DND-41 (cell line): Measurements from ENCODE around the gene SLC23A1.

Source experiments
- ATAC-seq: fragments of 200-7000 bp; cut with Tn5 transposase; 3 replicates; pipeline ENCODE4 v1.9.1; 2021; ENCODE audit warnings: low read depth; ENCODE audit not compliant: insufficient read depth
- DNase-seq: peaks from one replicate; pipeline ENCODE4 v3.0.0-alpha.2; 2020
- H2AFZ ChIP-seq: 2 replicates; pipeline ENCODE4 v1.6.0; 2012; ENCODE audit warnings: low read depth, low read length
- H3K27ac ChIP-seq: 2 replicates; pipeline ENCODE4 v1.5.1; 2012; ENCODE audit warnings: low read length, inconsistent platforms
- H3K27me3 ChIP-seq: fragments of 200-600 bp; sonication (generic); 2 replicates; pipeline ENCODE4 v1.6.0; 2012; ENCODE audit warnings: low read length, mild to moderate bottlenecking, inconsistent platforms; ENCODE audit not compliant: insufficient read depth, poor library complexity
- H3K36me3 ChIP-seq: 2 replicates; pipeline ENCODE4 v1.5.1; 2012; ENCODE audit warnings: low read length, inconsistent platforms; ENCODE audit not compliant: insufficient read depth
- H3K4me1 ChIP-seq: 2 replicates; pipeline ENCODE4 v1.5.1; 2012; ENCODE audit warnings: mild to moderate bottlenecking, low read length; ENCODE audit not compliant: insufficient read depth
- H3K4me2 ChIP-seq: 2 replicates; pipeline ENCODE4 v1.6.0; 2012; ENCODE audit warnings: mild to moderate bottlenecking, moderate library complexity, low read length, inconsistent platforms; ENCODE audit not compliant: insufficient read depth
- H3K4me3 ChIP-seq, 2 experiments: fragments of 200-600 bp in 1 of 2; shearing (Covaris generic) in 1 of 2; 2 replicates each; pipeline ENCODE4 v1.5.1; 2012 to 2016; ENCODE audit warnings: inconsistent platforms in 2 of 2, low read length in 2 of 2, mild to moderate bottlenecking in 2 of 2, low read depth in 1 of 2, moderate library complexity in 1 of 2
- H3K79me2 ChIP-seq: 2 replicates; pipeline ENCODE4 v1.6.0; 2012; ENCODE audit warnings: low read length, inconsistent platforms; ENCODE audit not compliant: insufficient read depth
- H3K9ac ChIP-seq: 2 replicates; pipeline ENCODE4 v1.6.0; 2012; ENCODE audit warnings: low read depth, mild to moderate bottlenecking, inconsistent platforms, low read length, moderate library complexity
- H3K9me3 ChIP-seq: 2 replicates; pipeline ENCODE4 v1.5.1; 2012; ENCODE audit warnings: low read length, moderate library complexity, mild to moderate bottlenecking, inconsistent platforms; ENCODE audit not compliant: insufficient read depth, severe bottlenecking
- H4K20me1 ChIP-seq: 2 replicates; pipeline ENCODE4 v1.6.0; 2012; ENCODE audit warnings: low read length; ENCODE audit not compliant: insufficient read depth
- EZH2 ChIP-seq: IDR thresholded peaks from 3 replicates; pipeline ENCODE4 v1.6.1; 2012; ENCODE audit warnings: borderline replicate concordance, low read depth, mild to moderate bottlenecking, moderate library complexity, low read length, inconsistent platforms; ENCODE audit not compliant: severe bottlenecking
- TF ChIP-seq, protein P1 (sequence below): IDR thresholded peaks from 2 replicates; pipeline ENCODE4 v1.5.1; 2012; ENCODE audit warnings: borderline replicate concordance, low read length, moderate library complexity, mild to moderate bottlenecking; ENCODE audit not compliant: poor library complexity, severe bottlenecking; ENCODE audit errors: extremely low read depth

The SLC23A1 gene

DNA sequence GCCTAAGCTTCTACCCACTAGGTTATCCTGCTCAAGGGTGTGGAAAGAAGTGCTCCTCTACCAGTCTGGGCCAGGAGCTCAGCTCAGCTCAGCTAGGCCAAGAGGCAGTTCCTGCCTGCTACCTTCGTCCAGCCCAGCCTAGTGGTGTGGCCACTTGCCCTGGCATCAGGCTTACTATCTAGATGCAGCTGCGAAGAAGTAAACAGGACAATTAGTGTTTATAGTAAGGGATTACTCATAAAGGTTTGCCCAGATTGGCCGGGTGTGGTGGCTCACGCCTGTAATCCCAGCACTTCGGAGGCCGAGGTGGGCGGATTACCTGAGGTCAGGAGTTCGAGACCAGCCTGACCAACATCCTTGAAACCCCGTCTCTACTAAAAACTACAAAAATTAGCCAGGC, 33.6 kb upstream of the SLC23A1 start:
- no peak for TF ChIP-seq EZH2
- TF ChIP-seq, protein P1, sequence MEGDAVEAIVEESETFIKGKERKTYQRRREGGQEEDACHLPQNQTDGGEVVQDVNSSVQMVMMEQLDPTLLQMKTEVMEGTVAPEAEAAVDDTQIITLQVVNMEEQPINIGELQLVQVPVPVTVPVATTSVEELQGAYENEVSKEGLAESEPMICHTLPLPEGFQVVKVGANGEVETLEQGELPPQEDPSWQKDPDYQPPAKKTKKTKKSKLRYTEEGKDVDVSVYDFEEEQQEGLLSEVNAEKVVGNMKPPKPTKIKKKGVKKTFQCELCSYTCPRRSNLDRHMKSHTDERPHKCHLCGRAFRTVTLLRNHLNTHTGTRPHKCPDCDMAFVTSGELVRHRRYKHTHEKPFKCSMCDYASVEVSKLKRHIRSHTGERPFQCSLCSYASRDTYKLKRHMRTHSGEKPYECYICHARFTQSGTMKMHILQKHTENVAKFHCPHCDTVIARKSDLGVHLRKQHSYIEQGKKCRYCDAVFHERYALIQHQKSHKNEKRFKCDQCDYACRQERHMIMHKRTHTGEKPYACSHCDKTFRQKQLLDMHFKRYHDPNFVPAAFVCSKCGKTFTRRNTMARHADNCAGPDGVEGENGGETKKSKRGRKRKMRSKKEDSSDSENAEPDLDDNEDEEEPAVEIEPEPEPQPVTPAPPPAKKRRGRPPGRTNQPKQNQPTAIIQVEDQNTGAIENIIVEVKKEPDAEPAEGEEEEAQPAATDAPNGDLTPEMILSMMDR, result no peak
- Histone ChIP-seq H3K9me3 (no peaks in the 10 kb centered on the region), H4K20me1 (no peaks in the 10 kb centered on the region), H3K27me3 (no peaks in the 10 kb centered on the region), H3K36me3 (peaks cover 27% of the 10 kb centered on the region; the same call in 1 of the 2 replicates), H3K9ac (no peak overlapping the region), H3K4me1 (peaks cover 27% of the 10 kb centered on the region), H3K79me2 (no peaks in the 10 kb centered on the region), H3K4me2 (no peak overlapping the region), H3K4me3 (no peak overlapping the region), H2AFZ (no peak overlapping the region), H3K27ac (peak overlapping the region; percentile 3; the same call in 1 of the 2 replicates)
- DNase-seq (no peak), ATAC-seq (no peak)

DNA sequence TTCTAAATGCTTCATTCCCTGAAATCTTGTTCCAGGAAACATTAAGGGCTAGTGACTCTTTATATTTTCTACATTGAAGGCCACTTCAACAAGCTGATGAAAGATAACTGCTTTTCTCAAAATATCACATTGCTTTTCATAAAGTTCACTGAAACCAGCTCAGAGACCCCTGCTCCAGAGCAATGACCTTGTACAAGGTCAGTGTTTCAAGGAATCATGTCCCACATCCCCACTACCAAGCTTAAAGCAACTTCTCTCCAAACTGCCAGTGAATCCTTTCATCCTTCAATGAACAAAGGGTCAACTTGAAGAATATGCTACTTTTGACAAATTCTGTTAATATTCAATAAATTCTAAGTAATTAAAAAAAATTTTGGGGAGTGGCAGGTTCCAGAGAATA, 32.8 kb upstream of the SLC23A1 start:
- Histone ChIP-seq H3K79me2 (no peaks in the 10 kb centered on the region), H4K20me1 (no peaks in the 10 kb centered on the region), H3K27ac (peak overlapping the region; percentile 52; the same call in 1 of the 2 replicates), H3K4me2 (no peak overlapping the region), H3K4me3 (no peak overlapping the region), H2AFZ (no peak overlapping the region), H3K27me3 (no peaks in the 10 kb centered on the region), H3K9ac (no peak overlapping the region), H3K4me1 (peaks cover 27% of the 10 kb centered on the region), H3K36me3 (peaks cover 27% of the 10 kb centered on the region; the same call in 1 of the 2 replicates), H3K9me3 (no peaks in the 10 kb centered on the region)
- ATAC-seq, result no peak; the same call in 2 of the 3 replicates
- TF ChIP-seq, protein P1, result no peak
- TF ChIP-seq EZH2, result no peak
- no peak for DNase-seq

- Histone ChIP-seq H3K4me3 (no peak overlapping the region), H3K27me3 (no peaks in the 10 kb centered on the region), H3K9me3 (no peaks in the 10 kb centered on the region), H3K79me2 (no peaks in the 10 kb centered on the region), H3K27ac (peak overlapping the region; percentile 52; the same call in 1 of the 2 replicates), H2AFZ (no peak overlapping the region), H3K9ac (no peak overlapping the region), H3K36me3 (peaks cover 26% of the 10 kb centered on the region; the same call in 1 of the 2 replicates), H4K20me1 (no peaks in the 10 kb centered on the region), H3K4me1 (peaks cover 27% of the 10 kb centered on the region), H3K4me2 (no peak overlapping the region)
- DNase-seq, result peak; percentile 52
- peak; percentile 89 for ATAC-seq
- TF ChIP-seq, protein P1, result no peak
- TF ChIP-seq EZH2, result no peak
Observed at GRCh38 chr5:139415221-139415861, 32.2 kb upstream of the SLC23A1 start.
